Kidney epithelial cell (primary cell): ENCODE measurements around the gene TENT5A. TPM values are rescaled to one million over a fixed set of nuclear protein-coding genes. Genes with fewer than 3 reads are reported as not detected.

Experiments
- DNase-seq: peaks from one replicate; pipeline ENCODE4 v3.0.0-alpha.2; 2010; ENCODE audit warnings: low read depth
- H3K27me3 ChIP-seq: 2 replicates; pipeline ENCODE4 v1.6.0; 2011; ENCODE audit warnings: low read length; ENCODE audit not compliant: control insufficient read depth, insufficient read depth
- H3K36me3 ChIP-seq: 2 replicates; pipeline ENCODE4 v1.5.1; 2011; ENCODE audit warnings: low read length; ENCODE audit not compliant: control insufficient read depth, insufficient read depth
- H3K4me3 ChIP-seq: 2 replicates; pipeline ENCODE4 v1.5.1; 2011; ENCODE audit warnings: low read depth, mild to moderate bottlenecking, control low read depth, low read length
- CTCF ChIP-seq: IDR thresholded peaks from 2 replicates; pipeline ENCODE4 v1.5.1; 2011; ENCODE audit warnings: mild to moderate bottlenecking, moderate library complexity, low read length, control low read depth, inconsistent platforms; ENCODE audit not compliant: insufficient read depth, poor library complexity, severe bottlenecking
- total RNA-seq: library from RNA; depleted of rRNA; stranded (reverse); fragments of >200 nt; gene quantifications from 2 replicates; pipeline ENCODE4 v1.2.3, GENCODE V29; 2015

Gene TENT5A
- total RNA-seq, 1 donor from 2014 or later = 4.6 TPM

GRCh38 chr6:81764531-81764930, 12.1 kb upstream of the TENT5A start:
- TF ChIP-seq CTCF = no peak
- Histone ChIP-seq H3K27me3 (no peaks in the 10 kb centered on the region), H3K4me3 (no peak overlapping the region), H3K36me3 (no peaks in the 10 kb centered on the region)
- DNase-seq = no peak

GRCh38 chr6:81763968-81764367, 11.5 kb upstream of the TENT5A start:
- Histone ChIP-seq H3K4me3 (no peak overlapping the region), H3K36me3 (no peaks in the 10 kb centered on the region), H3K27me3 (no peaks in the 10 kb centered on the region)
- TF ChIP-seq CTCF = no peak
- DNase-seq = no peak

GRCh38 chr6:81763051-81763450, 10.6 kb upstream of the TENT5A start:
- no peaks in the 10 kb centered on the region for H3K27me3 ChIP-seq
- H3K4me3 ChIP-seq = no peak overlapping the region
- TF ChIP-seq CTCF = no peak
- DNase-seq = no peak
- no peaks in the 10 kb centered on the region for H3K36me3 ChIP-seq

- Histone ChIP-seq H3K36me3 (no peaks in the 10 kb centered on the region), H3K27me3 (no peaks in the 10 kb centered on the region), H3K4me3 (no peak overlapping the region)
- TF ChIP-seq CTCF = no peak
- DNase-seq = no peak
These were observed 10.1 kb upstream of the TENT5A start for GRCh38 chr6:81762606-81763005.

GRCh38 chr6:81762132-81762531, 9.7 kb upstream of the TENT5A start:
- no peaks in the 10 kb centered on the region for H3K27me3 ChIP-seq
- TF ChIP-seq CTCF = no peak
- H3K4me3 ChIP-seq = no peak overlapping the region
- no peaks in the 10 kb centered on the region for H3K36me3 ChIP-seq
- DNase-seq = no peak

- TF ChIP-seq CTCF = no peak
- DNase-seq = no peak
- Histone ChIP-seq H3K36me3 (no peaks in the 10 kb centered on the region), H3K4me3 (no peak overlapping the region), H3K27me3 (no peaks in the 10 kb centered on the region)
These were observed 8.7 kb upstream of the TENT5A start for GRCh38 chr6:81761197-81761596.
